Activated T-helper 1 cell treated with anti-CD3 and anti-CD28 coated beads, Interleukin-12 subunit alpha, Interleukin-12 subunit beta, Interleukin-2, Interleukin-4 antibody, amounts not matched to agents 30 ng/mL and 10 ng/mL and 1 ng/mL, durations not matched to agents 14 hours and 24 hours and 36 hours (primary cell): ENCODE data around the gene BCAS3. TPM values are rescaled to one million over a fixed set of nuclear protein-coding genes. Genes with fewer than 3 reads are reported as not detected.

Experiments
- DNase-seq: peaks from one replicate; pipeline ENCODE4 v3.0.0; 2021; ENCODE audit warnings: low spot score
- H3K27ac Mint-ChIP-seq: one replicate; pipeline ENCODE4 v1.8.0; 2021; ENCODE audit warnings: mild to moderate bottlenecking, mixed read lengths
- H3K27me3 Mint-ChIP-seq: one replicate; pipeline ENCODE4 v1.8.0; 2022; ENCODE audit warnings: mild to moderate bottlenecking, moderate library complexity, mixed read lengths; ENCODE audit not compliant: insufficient read depth
- H3K36me3 Mint-ChIP-seq: one replicate; pipeline ENCODE4 v1.8.0; 2021; ENCODE audit warnings: low read depth, mixed read lengths
- H3K4me1 Mint-ChIP-seq: one replicate; pipeline ENCODE4 v1.8.0; 2021; ENCODE audit warnings: low read depth, mixed read lengths
- H3K4me3 Mint-ChIP-seq: one replicate; pipeline ENCODE4 v1.8.0; 2021; ENCODE audit warnings: mild to moderate bottlenecking, moderate library complexity, mixed read lengths
- H3K9me3 Mint-ChIP-seq: one replicate; pipeline ENCODE4 v1.8.0; 2021; ENCODE audit warnings: mixed read lengths
- intact Hi-C: fragments of 100-400 bp; cut with micrococcal nuclease; formaldehyde crosslinking; loops from one replicate; pipeline ENCODE4 v1.15.1; 2024
- total RNA-seq: library from RNA; stranded (reverse); gene quantifications from 2 replicates; pipeline ENCODE4 v1.2.3, GENCODE V29; 2022

BCAS3 gene
- total RNA-seq, 1 donor from 2014 or later = 8.3 TPM

- Mint-ChIP-seq H3K27me3 (no peaks in the 10 kb centered on the region), H3K27ac (no peak overlapping the region), H3K4me3 (no peak overlapping the region), H3K4me1 (peaks cover 5% of the 10 kb centered on the region), H3K36me3 (no peaks in the 10 kb centered on the region), H3K9me3 (no peaks in the 10 kb centered on the region)
- intact Hi-C loops = no loop called here
- DNase-seq = no peak
These were observed 471.6 kb downstream of the BCAS3 start for GRCh38 chr17:61149106-61149825.

- intact Hi-C loops = no loop called here
- Mint-ChIP-seq H3K27me3 (no peaks in the 10 kb centered on the region), H3K4me3 (no peak overlapping the region), H3K27ac (no peak overlapping the region), H3K9me3 (no peaks in the 10 kb centered on the region), H3K36me3 (no peaks in the 10 kb centered on the region), H3K4me1 (peaks cover 5% of the 10 kb centered on the region)
- DNase-seq = no peak
These were observed 472.3 kb downstream of the BCAS3 start for GRCh38 chr17:61149862-61150362.

- DNase-seq = no peak
- H3K27ac Mint-ChIP-seq = no peak overlapping the region
- no peaks in the 10 kb centered on the region for H3K27me3 Mint-ChIP-seq
- H3K9me3 Mint-ChIP-seq = no peaks in the 10 kb centered on the region
- H3K4me3 Mint-ChIP-seq = no peak overlapping the region
- no peaks in the 10 kb centered on the region for H3K4me1 Mint-ChIP-seq
- intact Hi-C loops = no loop called here
- no peaks in the 10 kb centered on the region for H3K36me3 Mint-ChIP-seq
These were observed 473.1 kb downstream of the BCAS3 start for GRCh38 chr17:61150686-61151299.

GRCh38 chr17:61152898-61153297 is 475.2 kb downstream of the BCAS3 start:
- intact Hi-C loops = no loop called here
- Mint-ChIP-seq H3K27ac (no peak overlapping the region), H3K36me3 (no peaks in the 10 kb centered on the region), H3K27me3 (peaks cover 2% of the 10 kb centered on the region), H3K4me3 (no peak overlapping the region), H3K9me3 (no peaks in the 10 kb centered on the region), H3K4me1 (no peaks in the 10 kb centered on the region)
- DNase-seq = no peak

GRCh38 chr17:61155590-61156237 is 478.1 kb downstream of the BCAS3 start:
- Mint-ChIP-seq H3K4me3 (no peak overlapping the region), H3K27me3 (peaks cover 4% of the 10 kb centered on the region), H3K36me3 (no peaks in the 10 kb centered on the region), H3K4me1 (peaks cover 9% of the 10 kb centered on the region), H3K9me3 (no peaks in the 10 kb centered on the region), H3K27ac (no peak overlapping the region)
- no peak for DNase-seq
- intact Hi-C loops = no loop called here

GRCh38 chr17:61157246-61157886 is 479.7 kb downstream of the BCAS3 start:
- DNase-seq = no peak
- Mint-ChIP-seq H3K27me3 (peaks cover 4% of the 10 kb centered on the region), H3K9me3 (no peaks in the 10 kb centered on the region), H3K27ac (no peak overlapping the region), H3K4me1 (peaks cover 20% of the 10 kb centered on the region), H3K36me3 (no peaks in the 10 kb centered on the region), H3K4me3 (no peak overlapping the region)
- intact Hi-C loops = no loop called here

- intact Hi-C loops = no loop called here
- Mint-ChIP-seq H3K27me3 (peaks cover 4% of the 10 kb centered on the region), H3K4me3 (no peak overlapping the region), H3K27ac (no peak overlapping the region), H3K9me3 (no peaks in the 10 kb centered on the region), H3K4me1 (peaks cover 20% of the 10 kb centered on the region), H3K36me3 (no peaks in the 10 kb centered on the region)
- DNase-seq = no peak
These were observed 480.7 kb downstream of the BCAS3 start for GRCh38 chr17:61158376-61158775.

- no peak overlapping the region for H3K4me3 Mint-ChIP-seq
- intact Hi-C loops = no loop called here
- H3K9me3 Mint-ChIP-seq = peaks cover 3% of the 10 kb centered on the region
- H3K36me3 Mint-ChIP-seq = no peaks in the 10 kb centered on the region
- peaks cover 20% of the 10 kb centered on the region for H3K4me1 Mint-ChIP-seq
- DNase-seq = no peak
- H3K27me3 Mint-ChIP-seq = peaks cover 4% of the 10 kb centered on the region
- H3K27ac Mint-ChIP-seq = no peak overlapping the region
These were observed 481.7 kb downstream of the BCAS3 start for GRCh38 chr17:61159221-61159814.

GRCh38 chr17:61160204-61160603 is 482.6 kb downstream of the BCAS3 start:
- Mint-ChIP-seq H3K27ac (no peak overlapping the region), H3K27me3 (peaks cover 4% of the 10 kb centered on the region), H3K4me3 (no peak overlapping the region), H3K9me3 (peaks cover 8% of the 10 kb centered on the region), H3K4me1 (peaks cover 20% of the 10 kb centered on the region), H3K36me3 (no peaks in the 10 kb centered on the region)
- DNase-seq = no peak
- intact Hi-C loops = no loop called here

GRCh38 chr17:61160789-61161445 is 483.3 kb downstream of the BCAS3 start:
- H3K36me3 Mint-ChIP-seq = no peaks in the 10 kb centered on the region
- no peak overlapping the region for H3K27ac Mint-ChIP-seq
- peaks cover 5% of the 10 kb centered on the region for H3K27me3 Mint-ChIP-seq
- H3K4me3 Mint-ChIP-seq = no peak overlapping the region
- no peak for DNase-seq
- peaks cover 8% of the 10 kb centered on the region for H3K9me3 Mint-ChIP-seq
- intact Hi-C loops = no loop called here
- H3K4me1 Mint-ChIP-seq = peaks cover 20% of the 10 kb centered on the region

GRCh38 chr17:61161615-61162134 is 484.0 kb downstream of the BCAS3 start:
- intact Hi-C loops = no loop called here
- Mint-ChIP-seq H3K27me3 (peaks cover 7% of the 10 kb centered on the region), H3K4me1 (peaks cover 20% of the 10 kb centered on the region), H3K27ac (no peak overlapping the region), H3K9me3 (peaks cover 8% of the 10 kb centered on the region), H3K36me3 (no peaks in the 10 kb centered on the region), H3K4me3 (no peak overlapping the region)
- no peak for DNase-seq

GRCh38 chr17:61164517-61164916 is 486.9 kb downstream of the BCAS3 start:
- peaks cover 13% of the 10 kb centered on the region for H3K4me1 Mint-ChIP-seq
- DNase-seq = no peak
- peaks cover 5% of the 10 kb centered on the region for H3K27me3 Mint-ChIP-seq
- H3K27ac Mint-ChIP-seq = no peak overlapping the region
- H3K9me3 Mint-ChIP-seq = peaks cover 8% of the 10 kb centered on the region
- intact Hi-C loops = no loop called here
- H3K4me3 Mint-ChIP-seq = no peak overlapping the region
- no peaks in the 10 kb centered on the region for H3K36me3 Mint-ChIP-seq
